Measurements from ENCODE around the gene MDM2. TPM values are rescaled to one million over a fixed set of nuclear protein-coding genes. Genes with fewer than 3 reads are reported as not detected.
A peak's percentile ranks its signal among the peaks of the same experiment; 100 is the strongest.
"Not testable (repeated sequence)": the region's sequence is repeated elsewhere in the genome, so short reads cannot be mapped to it uniquely, and the experiment has no call there.

Gene MDM2
- total RNA-seq, 1 experiment from 2014 or later = 97.1 TPM

- Mint-ChIP-seq H3K27me3 (ENCODE audit: unreplicated experiment) (no peaks in the 10 kb centered on the region), H3K4me3 (ENCODE audit: low read depth, unreplicated experiment) (no peak overlapping the region), H3K27ac (ENCODE audit: unreplicated experiment) (no peak overlapping the region), H3K36me3 (ENCODE audit: insufficient read depth, unreplicated experiment) (no peaks in the 10 kb centered on the region), H3K9me3 (ENCODE audit: low read depth, unreplicated experiment) (no peaks in the 10 kb centered on the region), H3K4me1 (ENCODE audit: low read depth, unreplicated experiment) (no peaks in the 10 kb centered on the region)
- no peak for TF ChIP-seq CTCF (IDR thresholded peaks at IDR 0.05; ENCODE audit: unreplicated experiment)
- intact Hi-C loops (cut with micrococcal nuclease; ENCODE audit: unreplicated experiment) = no loop called here
- CTCF ChIA-PET = no interaction called here
- no peak for DNase-seq
- BruUV-seq (replicated peaks) = no TSS peak
Observed at GRCh38 chr12:68855771-68856170, 47.8 kb downstream of the MDM2 start.

- no TSS peak for BruUV-seq (replicated peaks)
- Mint-ChIP-seq H3K27ac (ENCODE audit: unreplicated experiment) (no peak overlapping the region), H3K4me1 (ENCODE audit: low read depth, unreplicated experiment) (no peaks in the 10 kb centered on the region), H3K9me3 (ENCODE audit: low read depth, unreplicated experiment) (no peaks in the 10 kb centered on the region), H3K36me3 (ENCODE audit: insufficient read depth, unreplicated experiment) (no peaks in the 10 kb centered on the region), H3K27me3 (ENCODE audit: unreplicated experiment) (no peaks in the 10 kb centered on the region), H3K4me3 (ENCODE audit: low read depth, unreplicated experiment) (no peak overlapping the region)
- TF ChIP-seq CTCF (IDR thresholded peaks at IDR 0.05; ENCODE audit: unreplicated experiment) = no peak
- intact Hi-C loops (cut with micrococcal nuclease; ENCODE audit: unreplicated experiment) = no loop called here
- no peak for DNase-seq
- CTCF ChIA-PET = interaction anchor here (0.6 kb wide), 1 partner anchor 17 kb away, joined by 3 read pairs; no protein-coding TSS in a partner anchor
Observed at GRCh38 chr12:68856510-68856909, 48.5 kb downstream of the MDM2 start.

- DNase-seq = no peak
- H3K27me3 Mint-ChIP-seq (ENCODE audit: unreplicated experiment) = no peaks in the 10 kb centered on the region
- H3K4me1 Mint-ChIP-seq (ENCODE audit: low read depth, unreplicated experiment) = no peaks in the 10 kb centered on the region
- no peak overlapping the region for H3K27ac Mint-ChIP-seq (ENCODE audit: unreplicated experiment)
- CTCF ChIA-PET = interaction anchor here (0.7 kb wide), 1 partner anchor 280 kb away, joined by 6 read pairs; no protein-coding TSS in a partner anchor
- H3K9me3 Mint-ChIP-seq (ENCODE audit: low read depth, unreplicated experiment) = no peaks in the 10 kb centered on the region
- BruUV-seq (replicated peaks) = no TSS peak
- H3K36me3 Mint-ChIP-seq (ENCODE audit: insufficient read depth, unreplicated experiment) = no peaks in the 10 kb centered on the region
- TF ChIP-seq CTCF (IDR thresholded peaks at IDR 0.05; ENCODE audit: unreplicated experiment) = no peak
- intact Hi-C loops (cut with micrococcal nuclease; ENCODE audit: unreplicated experiment) = loop anchor here (10.0 kb wide), 1 partner anchor 383 kb away; no protein-coding TSS in a partner anchor
- H3K4me3 Mint-ChIP-seq (ENCODE audit: low read depth, unreplicated experiment) = no peak overlapping the region
Observed at GRCh38 chr12:68861890-68862289, 53.9 kb downstream of the MDM2 start.

- no peaks in the 10 kb centered on the region for H3K9me3 Mint-ChIP-seq (ENCODE audit: low read depth, unreplicated experiment)
- no peak for DNase-seq
- H3K27ac Mint-ChIP-seq (ENCODE audit: unreplicated experiment) = no peak overlapping the region
- H3K36me3 Mint-ChIP-seq (ENCODE audit: insufficient read depth, unreplicated experiment) = no peaks in the 10 kb centered on the region
- intact Hi-C loops (cut with micrococcal nuclease; ENCODE audit: unreplicated experiment) = loop anchor here (10.0 kb wide), 1 partner anchor 382 kb away; no protein-coding TSS in a partner anchor
- no peaks in the 10 kb centered on the region for H3K27me3 Mint-ChIP-seq (ENCODE audit: unreplicated experiment)
- CTCF ChIA-PET = interaction anchor here (0.6 kb wide), 1 partner anchor 189 kb away, joined by 3 read pairs; no protein-coding TSS in a partner anchor
- BruUV-seq (replicated peaks) = no TSS peak
- H3K4me1 Mint-ChIP-seq (ENCODE audit: low read depth, unreplicated experiment) = no peaks in the 10 kb centered on the region
- H3K4me3 Mint-ChIP-seq (ENCODE audit: low read depth, unreplicated experiment) = no peak overlapping the region
- TF ChIP-seq CTCF (IDR thresholded peaks at IDR 0.05; ENCODE audit: unreplicated experiment) = no peak
Observed at GRCh38 chr12:68863109-68863770, 55.3 kb downstream of the MDM2 start.

GRCh38 chr12:68863886-68864454 lies 56.0 kb downstream of the MDM2 start:
- H3K27me3 Mint-ChIP-seq (ENCODE audit: unreplicated experiment); H3K4me3 Mint-ChIP-seq (ENCODE audit: low read depth, unreplicated experiment); H3K36me3 Mint-ChIP-seq (ENCODE audit: insufficient read depth, unreplicated experiment); H3K9me3 Mint-ChIP-seq (ENCODE audit: low read depth, unreplicated experiment); H3K4me1 Mint-ChIP-seq (ENCODE audit: low read depth, unreplicated experiment); CTCF ChIA-PET; H3K27ac Mint-ChIP-seq (ENCODE audit: unreplicated experiment); BruUV-seq (replicated peaks): not testable (repeated sequence)
- peak; percentile 47 for DNase-seq
- intact Hi-C loops (cut with micrococcal nuclease; ENCODE audit: unreplicated experiment) = loop anchor here (1.0 to 10.0 kb wide), 4 partner anchors 205 to 381 kb away; no protein-coding TSS in a partner anchor
